Measurements from ENCODE around the gene NYAP2.

The NYAP2 gene

DNA sequence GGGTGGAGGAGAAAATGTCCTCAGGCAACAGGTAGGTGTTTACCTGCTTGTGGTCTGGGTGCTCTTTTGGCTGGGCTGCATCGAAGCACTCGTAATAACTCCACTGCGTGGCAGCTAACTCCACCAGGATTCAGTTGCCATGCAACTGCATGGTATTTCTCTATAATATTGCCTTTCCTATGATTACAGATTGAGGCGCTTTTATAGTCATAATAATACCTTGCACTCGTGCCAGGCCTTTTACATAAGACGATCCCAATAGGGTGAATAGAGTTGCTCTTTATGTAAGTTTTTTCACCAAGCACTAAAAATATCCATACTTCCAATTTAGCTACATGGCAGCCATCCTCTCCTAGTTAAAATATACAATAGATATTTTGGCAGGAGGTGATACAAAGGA, 19.7 kb upstream of the NYAP2 start:
- H3K27ac ChIP-seq = no peak overlapping the region
- TF ChIP-seq ZFX (IDR thresholded peaks at IDR 0.05) = no peak
- TF ChIP-seq, protein P1, sequence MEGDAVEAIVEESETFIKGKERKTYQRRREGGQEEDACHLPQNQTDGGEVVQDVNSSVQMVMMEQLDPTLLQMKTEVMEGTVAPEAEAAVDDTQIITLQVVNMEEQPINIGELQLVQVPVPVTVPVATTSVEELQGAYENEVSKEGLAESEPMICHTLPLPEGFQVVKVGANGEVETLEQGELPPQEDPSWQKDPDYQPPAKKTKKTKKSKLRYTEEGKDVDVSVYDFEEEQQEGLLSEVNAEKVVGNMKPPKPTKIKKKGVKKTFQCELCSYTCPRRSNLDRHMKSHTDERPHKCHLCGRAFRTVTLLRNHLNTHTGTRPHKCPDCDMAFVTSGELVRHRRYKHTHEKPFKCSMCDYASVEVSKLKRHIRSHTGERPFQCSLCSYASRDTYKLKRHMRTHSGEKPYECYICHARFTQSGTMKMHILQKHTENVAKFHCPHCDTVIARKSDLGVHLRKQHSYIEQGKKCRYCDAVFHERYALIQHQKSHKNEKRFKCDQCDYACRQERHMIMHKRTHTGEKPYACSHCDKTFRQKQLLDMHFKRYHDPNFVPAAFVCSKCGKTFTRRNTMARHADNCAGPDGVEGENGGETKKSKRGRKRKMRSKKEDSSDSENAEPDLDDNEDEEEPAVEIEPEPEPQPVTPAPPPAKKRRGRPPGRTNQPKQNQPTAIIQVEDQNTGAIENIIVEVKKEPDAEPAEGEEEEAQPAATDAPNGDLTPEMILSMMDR (conservative IDR thresholded peaks at IDR 0.05) = no peak

GRCh38 chr2:225381609-225382008, 17.9 kb upstream of the NYAP2 start:
- TF ChIP-seq ZFX (IDR thresholded peaks at IDR 0.05) = no peak
- TF ChIP-seq, protein P1 (conservative IDR thresholded peaks at IDR 0.05) = no peak
- H3K27ac ChIP-seq = no peak overlapping the region

DNA sequence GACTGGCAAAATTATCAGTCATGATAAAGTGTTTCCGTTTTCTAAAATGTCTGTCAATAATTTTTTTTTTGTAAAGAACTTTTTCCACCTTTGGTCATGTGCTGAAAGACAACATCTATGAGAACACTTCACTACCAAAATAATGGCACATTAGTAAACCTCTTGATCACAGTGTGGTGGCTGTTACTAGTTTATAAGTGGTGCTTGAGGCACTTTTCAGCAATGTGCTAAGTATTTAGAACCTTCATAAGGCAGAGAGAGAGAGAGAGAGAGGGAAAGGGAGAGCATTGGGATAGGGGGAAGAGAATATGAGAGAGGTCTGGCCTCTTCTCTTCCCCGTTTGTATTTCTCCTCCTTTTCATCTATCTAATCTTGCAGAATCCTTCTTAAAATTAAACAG, 1.1 kb upstream of the NYAP2 start:
- no peak overlapping the region for H3K27ac ChIP-seq
- TF ChIP-seq ZFX (IDR thresholded peaks at IDR 0.05) = no peak
- TF ChIP-seq, protein P1 (conservative IDR thresholded peaks at IDR 0.05) = no peak

DNA sequence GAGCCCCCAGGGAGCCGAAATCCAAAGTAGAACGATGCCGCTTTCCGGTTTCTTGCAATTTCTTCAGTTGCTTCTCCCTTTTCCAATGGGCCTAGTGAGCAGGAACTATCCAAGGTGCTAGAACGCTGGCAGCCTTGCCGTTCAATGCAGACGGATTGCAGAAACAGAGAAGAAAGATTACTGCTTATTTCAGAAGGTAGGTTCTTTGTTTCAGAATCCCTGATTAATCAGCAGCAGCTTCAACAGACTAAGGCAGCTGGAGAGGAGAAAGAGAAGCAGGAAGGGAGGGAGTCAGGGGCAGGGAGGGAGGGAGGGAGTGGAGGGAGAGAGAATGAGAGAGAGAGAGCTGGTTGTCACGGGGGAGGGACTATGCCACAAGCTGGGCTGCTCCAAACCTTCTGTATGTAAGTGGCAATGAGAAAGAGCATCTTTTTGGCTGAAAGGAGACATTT, 576 bp downstream of the NYAP2 start:
- TF ChIP-seq, protein P1 (conservative IDR thresholded peaks at IDR 0.05) = no peak
- no peak for TF ChIP-seq ZFX (IDR thresholded peaks at IDR 0.05)
- H3K27ac ChIP-seq = no peak overlapping the region

- TF ChIP-seq, protein P1 (conservative IDR thresholded peaks at IDR 0.05) = no peak
- no peak for TF ChIP-seq ZFX (IDR thresholded peaks at IDR 0.05)
- no peak overlapping the region for H3K27ac ChIP-seq
These were observed 1.3 kb downstream of the NYAP2 start for GRCh38 chr2:225400546-225401400.

GRCh38 chr2:225402210-225402776, 2.8 kb downstream of the NYAP2 start:
- TF ChIP-seq, protein P1 (conservative IDR thresholded peaks at IDR 0.05) = no peak
- TF ChIP-seq ZFX (IDR thresholded peaks at IDR 0.05) = no peak
- no peak overlapping the region for H3K27ac ChIP-seq

- TF ChIP-seq, protein P1 (conservative IDR thresholded peaks at IDR 0.05) = no peak
- TF ChIP-seq ZFX (IDR thresholded peaks at IDR 0.05) = no peak
- H3K27ac ChIP-seq = no peak overlapping the region
These were observed 11.9 kb downstream of the NYAP2 start for GRCh38 chr2:225411452-225411851.
